NCI-H526 (cell line): ENCODE measurements around the gene GZMM.

Experiments used
- DNase-seq, 2 experiments: peaks; one replicate each; lab custom pipeline; 2025; lab: John Stamatoyannopoulos, UW

GZMM gene

GRCh38 chr19:512547-513365 is 31.1 kb upstream of the GZMM start:
- no peak for DNase-seq

GRCh38 chr19:513368-514165 is 30.3 kb upstream of the GZMM start:
- no peak for DNase-seq

GRCh38 chr19:514166-514663 is 29.6 kb upstream of the GZMM start:
- DNase-seq = no peak

- DNase-seq = no peak
Measured at GRCh38 chr19:517721-518597, 25.9 kb upstream of the GZMM start.

GRCh38 chr19:518598-519231 is 25.1 kb upstream of the GZMM start:
- DNase-seq = no peak

- no peak for DNase-seq
Measured at GRCh38 chr19:519449-519865, 24.4 kb upstream of the GZMM start.

GRCh38 chr19:522726-523125 is 21.1 kb upstream of the GZMM start:
- no peak for DNase-seq

- peak in 1 of 2 experiments; percentile 63 for DNase-seq
Measured at GRCh38 chr19:524062-524674, 19.7 kb upstream of the GZMM start.

- DNase-seq = peak in 1 of 2 experiments; percentile 27
Measured at GRCh38 chr19:525029-525428, 18.8 kb upstream of the GZMM start.

- no peak for DNase-seq
Measured at GRCh38 chr19:525857-526419, 17.9 kb upstream of the GZMM start.

GRCh38 chr19:530134-531008 is 13.5 kb upstream of the GZMM start:
- no peak for DNase-seq

GRCh38 chr19:531009-531752 is 12.7 kb upstream of the GZMM start:
- DNase-seq = peak; percentile 43 to 89

GRCh38 chr19:531753-532560 is 11.9 kb upstream of the GZMM start, which contains the start of gene CDC34:
CDC34 (plus strand) TSS chr19:531760; CDS start chr19:531932, 172 bp downstream.
- peak in 1 of 2 experiments; percentile 60 for DNase-seq

GRCh38 chr19:532561-533363 is 11.1 kb upstream of the GZMM start:
- peak in 1 of 2 experiments; percentile 61 for DNase-seq

GRCh38 chr19:533364-534058 is 10.3 kb upstream of the GZMM start:
- DNase-seq = no peak

GRCh38 chr19:534088-534487 is 9.8 kb upstream of the GZMM start:
- DNase-seq = no peak
